22Rv1 (cell line): ENCODE data around the gene ESRP2.

Experiments
- H3K27ac ChIP-seq: fragments of 450-650 bp; 2 replicates; pipeline ENCODE4 v1.5.1; 2017
- ZFX ChIP-seq: fragments of 450-650 bp; IDR thresholded peaks from 2 replicates; pipeline ENCODE4 v1.6.1; 2017; ENCODE audit warnings: antibody characterized with exemption, borderline replicate concordance
- TF ChIP-seq, protein P1 (sequence below): fragments of 450-650 bp; IDR thresholded peaks from 2 replicates; pipeline ENCODE4 v1.5.1; 2017; ENCODE audit warnings: mild to moderate bottlenecking

The ESRP2 gene

DNA sequence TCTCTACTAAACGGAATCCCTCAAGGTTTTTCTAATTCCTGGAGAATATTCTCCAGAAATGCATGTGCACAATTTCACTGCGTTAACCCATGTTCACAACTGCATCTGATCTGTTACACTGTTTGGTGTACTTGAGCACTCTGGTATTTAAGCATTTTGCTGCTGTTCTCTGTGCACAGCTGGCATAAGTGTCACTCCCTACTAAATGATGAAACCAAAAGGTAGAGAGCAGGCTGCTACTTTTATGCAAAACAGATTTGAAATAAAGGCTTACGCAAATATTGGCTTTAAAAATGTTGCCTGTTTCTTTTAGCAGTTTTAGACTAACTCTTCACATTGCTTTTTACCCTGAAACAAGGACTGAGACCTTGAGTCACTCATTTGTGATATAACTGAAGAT is 41.7 kb downstream of the ESRP2 start:
- H3K27ac ChIP-seq, result no peak overlapping the region
- TF ChIP-seq ZFX, result no peak
- TF ChIP-seq, protein P1, sequence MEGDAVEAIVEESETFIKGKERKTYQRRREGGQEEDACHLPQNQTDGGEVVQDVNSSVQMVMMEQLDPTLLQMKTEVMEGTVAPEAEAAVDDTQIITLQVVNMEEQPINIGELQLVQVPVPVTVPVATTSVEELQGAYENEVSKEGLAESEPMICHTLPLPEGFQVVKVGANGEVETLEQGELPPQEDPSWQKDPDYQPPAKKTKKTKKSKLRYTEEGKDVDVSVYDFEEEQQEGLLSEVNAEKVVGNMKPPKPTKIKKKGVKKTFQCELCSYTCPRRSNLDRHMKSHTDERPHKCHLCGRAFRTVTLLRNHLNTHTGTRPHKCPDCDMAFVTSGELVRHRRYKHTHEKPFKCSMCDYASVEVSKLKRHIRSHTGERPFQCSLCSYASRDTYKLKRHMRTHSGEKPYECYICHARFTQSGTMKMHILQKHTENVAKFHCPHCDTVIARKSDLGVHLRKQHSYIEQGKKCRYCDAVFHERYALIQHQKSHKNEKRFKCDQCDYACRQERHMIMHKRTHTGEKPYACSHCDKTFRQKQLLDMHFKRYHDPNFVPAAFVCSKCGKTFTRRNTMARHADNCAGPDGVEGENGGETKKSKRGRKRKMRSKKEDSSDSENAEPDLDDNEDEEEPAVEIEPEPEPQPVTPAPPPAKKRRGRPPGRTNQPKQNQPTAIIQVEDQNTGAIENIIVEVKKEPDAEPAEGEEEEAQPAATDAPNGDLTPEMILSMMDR, result no peak

DNA sequence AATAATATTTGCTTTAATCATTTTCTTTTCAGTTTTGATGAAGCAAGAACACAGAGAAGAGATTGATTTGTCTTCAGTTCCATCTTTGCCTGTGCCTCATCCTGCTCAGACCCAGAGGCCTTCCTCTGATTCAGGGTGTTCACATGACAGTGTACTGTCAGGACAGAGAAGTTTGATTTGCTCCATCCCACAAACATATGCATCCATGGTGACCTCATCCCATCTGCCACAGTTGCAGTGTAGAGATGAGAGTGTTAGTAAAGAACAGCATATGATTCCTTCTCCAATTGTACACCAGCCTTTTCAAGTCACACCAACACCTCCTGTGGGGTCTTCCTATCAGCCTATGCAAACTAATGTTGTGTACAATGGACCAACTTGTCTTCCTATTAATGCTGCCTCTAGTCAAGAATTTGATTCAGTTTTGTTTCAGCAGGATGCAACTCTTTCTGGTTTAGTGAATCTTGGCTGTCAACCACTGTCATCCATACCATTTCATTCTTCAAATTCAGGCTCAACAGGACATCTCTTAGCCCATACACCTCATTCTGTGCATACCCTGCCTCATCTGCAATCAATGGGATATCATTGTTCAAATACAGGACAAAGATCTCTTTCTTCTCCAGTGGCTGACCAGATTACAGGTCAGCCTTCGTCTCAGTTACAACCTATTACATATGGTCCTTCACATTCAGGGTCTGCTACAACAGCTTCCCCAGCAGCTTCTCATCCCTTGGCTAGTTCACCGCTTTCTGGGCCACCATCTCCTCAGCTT is 45.0 kb downstream of the ESRP2 start:
- no peak overlapping the region for H3K27ac ChIP-seq
- TF ChIP-seq, protein P1, result no peak
- TF ChIP-seq ZFX, result no peak

DNA sequence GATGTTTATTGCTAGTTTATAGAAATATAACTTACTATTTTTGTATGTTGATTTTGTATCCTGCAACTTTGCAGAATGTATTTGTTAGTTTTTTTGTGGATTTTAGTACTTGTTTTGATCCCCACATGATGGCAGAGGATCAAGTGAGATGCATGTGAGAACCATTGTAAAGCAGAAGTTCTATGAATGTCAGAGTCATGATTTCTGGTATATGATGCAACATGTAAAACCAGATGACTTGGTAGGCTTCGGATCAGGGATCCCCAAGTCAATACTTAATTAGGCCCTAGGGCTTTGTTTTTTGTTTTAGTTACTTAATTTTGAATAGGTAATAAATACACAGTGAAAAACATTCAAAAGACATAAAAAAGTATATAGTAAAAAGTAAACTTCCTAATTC is 45.8 kb downstream of the ESRP2 start:
- TF ChIP-seq, protein P1, result no peak
- no peak for TF ChIP-seq ZFX
- H3K27ac ChIP-seq, result no peak overlapping the region

DNA sequence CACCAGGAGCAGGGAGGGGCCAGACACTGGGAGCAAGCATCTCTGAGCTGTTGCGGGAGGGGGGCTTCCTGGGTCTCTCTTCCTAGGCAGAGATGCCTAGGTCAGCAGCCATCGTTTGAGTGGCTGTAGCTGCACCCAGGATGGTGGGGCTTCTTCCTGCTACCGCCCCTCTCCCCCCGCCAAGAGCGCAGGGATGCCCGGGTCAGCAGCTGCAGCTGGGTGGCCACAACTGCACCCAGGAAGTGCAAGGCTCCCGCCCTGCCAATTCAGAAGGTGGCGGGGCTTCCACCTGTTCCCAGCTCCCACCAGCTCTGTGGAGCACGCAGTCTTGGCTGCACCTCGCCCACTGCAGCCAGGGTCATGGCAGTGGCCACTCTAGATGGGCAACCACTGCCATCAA is 47.8 kb downstream of the ESRP2 start:
- TF ChIP-seq, protein P1, result no peak
- TF ChIP-seq ZFX, result no peak
- no peak overlapping the region for H3K27ac ChIP-seq

DNA sequence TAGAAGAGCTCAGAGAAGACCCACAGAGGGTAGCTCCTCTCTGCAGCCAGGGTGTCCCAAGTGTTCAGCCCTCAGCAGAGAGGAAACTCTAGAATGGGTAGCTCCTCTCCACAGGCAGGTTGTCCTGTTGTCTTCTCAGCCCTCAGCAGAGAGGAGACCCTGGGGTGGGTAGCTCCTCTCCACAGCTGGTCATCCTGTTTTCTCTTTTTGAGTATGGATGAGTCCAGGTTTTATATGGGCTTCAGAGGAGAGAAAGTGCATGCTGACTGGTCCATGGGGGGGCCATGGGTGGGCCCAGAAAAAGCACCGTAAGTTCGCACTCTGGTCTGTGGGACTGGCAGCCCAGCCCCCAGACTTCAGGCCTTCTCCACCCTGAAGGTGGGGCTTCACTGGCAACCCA is 48.4 kb downstream of the ESRP2 start:
- H3K27ac ChIP-seq, result no peak overlapping the region
- TF ChIP-seq ZFX, result no peak
- TF ChIP-seq, protein P1, result no peak

DNA sequence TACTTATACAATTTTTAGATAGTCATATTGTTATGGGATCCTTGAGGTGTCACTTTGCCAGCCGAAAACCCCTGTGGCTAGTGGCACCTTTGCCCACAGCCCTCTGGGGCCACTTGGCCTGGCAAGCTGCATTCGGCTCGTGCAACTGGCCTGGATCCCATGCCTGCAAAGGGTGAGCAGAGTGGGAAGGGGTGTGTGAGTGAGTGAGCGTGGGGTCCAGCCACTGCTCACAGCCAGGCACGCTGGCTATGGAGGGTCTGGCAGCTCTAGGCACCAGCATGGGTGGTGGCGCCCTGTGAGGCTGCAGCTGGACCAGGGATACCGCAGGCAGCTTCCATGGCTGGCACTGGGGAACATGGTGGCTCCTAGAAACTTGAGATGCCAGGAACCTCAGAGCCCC is 49.0 kb downstream of the ESRP2 start:
- no peak for TF ChIP-seq ZFX
- TF ChIP-seq, protein P1, result no peak
- no peak overlapping the region for H3K27ac ChIP-seq

DNA sequence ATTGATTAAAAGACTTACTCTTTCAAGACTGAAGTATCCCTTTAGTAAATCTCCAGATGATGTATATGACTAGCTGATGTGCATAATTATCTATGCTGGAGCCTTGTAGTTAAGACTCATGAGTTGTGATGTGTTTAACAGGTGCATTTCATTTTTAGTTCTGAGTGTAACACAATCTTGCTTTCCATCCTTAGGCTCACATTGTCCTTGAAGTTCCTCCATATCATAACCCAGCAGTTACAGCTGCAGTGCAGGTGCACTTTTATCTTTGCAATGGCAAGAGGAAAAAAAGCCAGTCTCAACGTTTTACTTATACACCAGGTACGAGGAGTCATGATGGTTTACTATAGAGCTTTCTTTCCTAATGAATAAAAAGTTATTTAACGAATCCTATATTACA is 52.9 kb downstream of the ESRP2 start:
- TF ChIP-seq, protein P1, result no peak
- no peak for TF ChIP-seq ZFX
- no peak overlapping the region for H3K27ac ChIP-seq
